Astrocyte of the cerebellum (primary cell): ENCODE results near the gene ARHGAP45.

Experiments used
- DNase-seq: peaks from one replicate; pipeline ENCODE4 v3.0.0-alpha.2; 2011; ENCODE audit warnings: low read depth
- H3K4me3 ChIP-seq: 2 replicates; pipeline ENCODE4 v1.5.1; 2011; ENCODE audit warnings: mild to moderate bottlenecking, low read depth, low read length, moderate library complexity
- in situ Hi-C: cut with HindIII; loops from 2 replicates; pipeline ENCODE4 v1.10.0; 2017; ENCODE audit warnings: low sequenced_read_pairs
- TF ChIP-seq, protein P1 (sequence below): IDR thresholded peaks from 2 replicates; pipeline ENCODE4 v1.5.1; 2012; ENCODE audit warnings: low read length, low read depth, moderate library complexity, mild to moderate bottlenecking; ENCODE audit errors: missing control alignments

ARHGAP45 gene

DNA sequence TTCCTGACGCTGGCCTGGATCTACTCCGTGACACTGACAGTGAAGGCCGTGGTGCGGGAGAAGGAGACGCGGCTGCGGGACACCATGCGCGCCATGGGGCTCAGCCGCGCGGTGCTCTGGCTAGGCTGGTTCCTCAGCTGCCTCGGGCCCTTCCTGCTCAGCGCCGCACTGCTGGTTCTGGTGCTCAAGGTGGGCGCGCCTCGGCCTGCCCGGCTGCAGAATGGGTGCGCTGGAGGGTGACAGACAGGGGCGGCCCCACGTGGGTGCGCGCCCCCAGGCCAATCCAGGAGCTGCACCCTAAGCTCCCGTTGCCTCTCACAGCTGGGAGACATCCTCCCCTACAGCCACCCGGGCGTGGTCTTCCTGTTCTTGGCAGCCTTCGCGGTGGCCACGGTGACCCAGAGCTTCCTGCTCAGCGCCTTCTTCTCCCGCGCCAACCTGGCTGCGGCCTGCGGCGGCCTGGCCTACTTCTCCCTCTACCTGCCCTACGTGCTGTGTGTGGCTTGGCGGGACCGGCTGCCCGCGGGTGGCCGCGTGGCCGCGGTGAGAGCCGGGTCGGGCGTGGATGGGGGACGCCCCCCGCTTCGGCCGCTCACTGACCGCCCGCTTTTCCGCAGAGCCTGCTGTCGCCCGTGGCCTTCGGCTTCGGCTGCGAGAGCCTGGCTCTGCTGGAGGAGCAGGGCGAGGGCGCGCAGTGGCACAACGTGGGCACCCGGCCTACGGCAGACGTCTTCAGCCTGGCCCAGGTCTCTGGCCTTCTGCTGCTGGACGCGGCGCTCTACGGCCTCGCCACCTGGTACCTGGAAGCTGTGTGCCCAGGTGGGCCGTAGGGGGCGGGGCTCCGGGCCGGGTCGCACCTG lies 19.9 kb upstream of the ARHGAP45 start:
- no peak overlapping the region for H3K4me3 ChIP-seq
- in situ Hi-C loops, result no loop called here
- DNase-seq, result no peak
- TF ChIP-seq, protein P1, sequence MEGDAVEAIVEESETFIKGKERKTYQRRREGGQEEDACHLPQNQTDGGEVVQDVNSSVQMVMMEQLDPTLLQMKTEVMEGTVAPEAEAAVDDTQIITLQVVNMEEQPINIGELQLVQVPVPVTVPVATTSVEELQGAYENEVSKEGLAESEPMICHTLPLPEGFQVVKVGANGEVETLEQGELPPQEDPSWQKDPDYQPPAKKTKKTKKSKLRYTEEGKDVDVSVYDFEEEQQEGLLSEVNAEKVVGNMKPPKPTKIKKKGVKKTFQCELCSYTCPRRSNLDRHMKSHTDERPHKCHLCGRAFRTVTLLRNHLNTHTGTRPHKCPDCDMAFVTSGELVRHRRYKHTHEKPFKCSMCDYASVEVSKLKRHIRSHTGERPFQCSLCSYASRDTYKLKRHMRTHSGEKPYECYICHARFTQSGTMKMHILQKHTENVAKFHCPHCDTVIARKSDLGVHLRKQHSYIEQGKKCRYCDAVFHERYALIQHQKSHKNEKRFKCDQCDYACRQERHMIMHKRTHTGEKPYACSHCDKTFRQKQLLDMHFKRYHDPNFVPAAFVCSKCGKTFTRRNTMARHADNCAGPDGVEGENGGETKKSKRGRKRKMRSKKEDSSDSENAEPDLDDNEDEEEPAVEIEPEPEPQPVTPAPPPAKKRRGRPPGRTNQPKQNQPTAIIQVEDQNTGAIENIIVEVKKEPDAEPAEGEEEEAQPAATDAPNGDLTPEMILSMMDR, result no peak

DNA sequence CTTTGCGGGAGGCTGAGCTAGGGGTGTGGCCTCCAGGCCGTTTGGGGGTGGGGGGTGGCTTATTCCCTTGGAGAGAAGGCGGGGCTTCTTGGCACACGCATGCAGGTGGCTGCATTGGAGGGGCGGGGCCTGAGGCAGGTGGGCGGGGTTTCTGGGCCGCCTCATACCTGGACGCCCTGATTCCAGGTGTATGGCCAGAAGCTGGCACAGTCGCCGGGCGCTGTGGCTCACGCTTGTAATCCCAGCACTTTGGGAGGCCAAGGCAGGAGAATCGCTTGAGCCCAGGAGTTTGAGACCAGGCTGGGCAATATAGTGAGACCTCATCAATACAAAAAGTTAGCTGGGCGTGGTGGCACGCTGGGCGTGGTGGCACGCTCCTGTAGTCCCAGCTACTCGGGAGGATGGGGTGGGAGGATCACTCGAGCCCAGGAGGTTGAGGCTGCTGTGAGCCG lies 19.2 kb upstream of the ARHGAP45 start:
- TF ChIP-seq, protein P1, result no peak
- in situ Hi-C loops, result no loop called here
- DNase-seq, result no peak
- H3K4me3 ChIP-seq, result no peak overlapping the region

DNA sequence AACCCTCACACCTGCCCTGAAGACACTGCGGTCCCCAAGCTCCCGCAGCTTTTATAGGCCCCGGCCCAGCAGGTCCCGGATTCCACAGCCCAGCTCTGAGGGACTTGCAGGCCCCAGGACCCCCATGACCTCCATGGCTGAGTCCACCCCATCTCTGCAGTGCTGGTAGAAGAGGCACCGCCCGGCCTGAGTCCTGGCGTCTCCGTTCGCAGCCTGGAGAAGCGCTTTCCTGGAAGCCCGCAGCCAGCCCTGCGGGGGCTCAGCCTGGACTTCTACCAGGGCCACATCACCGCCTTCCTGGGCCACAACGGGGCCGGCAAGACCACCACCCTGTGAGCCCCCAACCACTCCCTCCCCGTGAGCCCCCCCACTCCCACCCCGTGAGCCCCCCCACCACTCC lies 17.9 kb upstream of the ARHGAP45 start:
- DNase-seq, result no peak
- no peak overlapping the region for H3K4me3 ChIP-seq
- in situ Hi-C loops, result no loop called here
- TF ChIP-seq, protein P1, result no peak

DNA sequence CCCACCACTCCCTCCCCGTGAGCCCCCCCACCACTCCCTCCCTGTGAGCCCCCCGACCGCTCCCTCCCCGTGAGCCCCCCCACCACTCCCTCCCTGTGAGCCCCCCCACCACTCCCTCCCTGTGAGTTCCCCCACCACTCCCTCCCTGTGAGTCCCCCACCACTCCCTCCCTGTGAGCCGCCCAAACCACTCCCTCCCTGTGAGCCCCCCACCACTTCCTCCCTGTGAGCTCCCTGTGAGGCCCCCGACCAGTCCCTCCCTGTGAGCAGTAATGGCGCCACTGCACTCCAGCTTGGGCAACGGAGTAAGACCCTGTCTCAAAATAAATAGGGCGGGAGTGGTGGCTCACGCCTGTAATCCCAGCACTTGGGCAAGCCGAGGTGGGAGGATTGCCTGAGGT lies 17.2 kb upstream of the ARHGAP45 start:
- H3K4me3 ChIP-seq, result no peak overlapping the region
- TF ChIP-seq, protein P1, result no peak
- in situ Hi-C loops, result no loop called here
- DNase-seq, result no peak

DNA sequence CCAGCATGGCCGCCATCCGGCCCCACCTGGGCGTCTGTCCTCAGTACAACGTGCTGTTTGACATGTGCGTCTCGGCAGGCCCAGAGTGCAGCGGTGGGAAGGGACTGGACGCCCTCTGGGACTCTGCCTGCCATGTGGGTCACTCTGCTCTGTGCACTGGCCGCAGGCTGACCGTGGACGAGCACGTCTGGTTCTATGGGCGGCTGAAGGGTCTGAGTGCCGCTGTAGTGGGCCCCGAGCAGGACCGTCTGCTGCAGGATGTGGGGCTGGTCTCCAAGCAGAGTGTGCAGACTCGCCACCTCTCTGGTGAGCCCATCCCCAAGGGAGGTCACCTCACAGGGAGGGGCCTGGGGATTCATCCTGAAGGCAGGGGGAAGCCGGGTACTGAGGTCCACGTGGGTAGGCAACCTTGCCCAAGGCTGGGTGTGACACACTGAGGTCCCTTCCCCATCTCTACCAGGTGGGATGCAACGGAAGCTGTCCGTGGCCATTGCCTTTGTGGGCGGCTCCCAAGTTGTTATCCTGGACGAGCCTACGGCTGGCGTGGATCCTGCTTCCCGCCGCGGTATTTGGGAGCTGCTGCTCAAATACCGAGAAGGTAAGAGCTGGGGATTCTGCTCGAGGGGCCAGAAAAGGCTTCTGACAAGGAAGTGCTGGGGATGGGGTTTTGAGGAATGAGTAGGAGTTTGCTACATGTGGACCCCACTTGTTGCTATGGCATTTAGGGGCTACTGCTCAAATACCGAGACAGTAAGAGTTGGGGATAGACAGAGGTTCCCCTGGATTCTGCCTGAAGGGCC lies 15.8 kb upstream of the ARHGAP45 start:
- DNase-seq, result no peak
- H3K4me3 ChIP-seq, result no peak overlapping the region
- in situ Hi-C loops, result no loop called here
- TF ChIP-seq, protein P1, result no peak

DNA sequence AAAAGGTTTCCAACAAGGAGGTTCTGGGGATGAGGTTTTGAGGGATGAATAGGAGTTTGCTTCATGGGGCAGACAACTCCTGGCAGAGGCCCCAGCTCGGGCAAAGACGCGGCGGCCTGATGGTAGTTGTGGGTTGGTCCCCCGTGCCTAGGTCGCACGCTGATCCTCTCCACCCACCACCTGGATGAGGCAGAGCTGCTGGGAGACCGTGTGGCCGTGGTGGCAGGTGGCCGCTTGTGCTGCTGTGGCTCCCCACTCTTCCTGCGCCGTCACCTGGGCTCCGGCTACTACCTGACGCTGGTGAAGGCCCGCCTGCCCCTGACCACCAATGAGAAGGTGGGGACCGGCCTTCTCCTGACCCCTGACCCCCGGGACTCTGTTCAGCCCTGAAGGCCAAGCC lies 15.2 kb upstream of the ARHGAP45 start:
- in situ Hi-C loops, result no loop called here
- H3K4me3 ChIP-seq, result no peak overlapping the region
- DNase-seq, result no peak
- TF ChIP-seq, protein P1, result no peak
